ENCODE measurements around the gene TMBIM6.

TMBIM6 gene

DNA sequence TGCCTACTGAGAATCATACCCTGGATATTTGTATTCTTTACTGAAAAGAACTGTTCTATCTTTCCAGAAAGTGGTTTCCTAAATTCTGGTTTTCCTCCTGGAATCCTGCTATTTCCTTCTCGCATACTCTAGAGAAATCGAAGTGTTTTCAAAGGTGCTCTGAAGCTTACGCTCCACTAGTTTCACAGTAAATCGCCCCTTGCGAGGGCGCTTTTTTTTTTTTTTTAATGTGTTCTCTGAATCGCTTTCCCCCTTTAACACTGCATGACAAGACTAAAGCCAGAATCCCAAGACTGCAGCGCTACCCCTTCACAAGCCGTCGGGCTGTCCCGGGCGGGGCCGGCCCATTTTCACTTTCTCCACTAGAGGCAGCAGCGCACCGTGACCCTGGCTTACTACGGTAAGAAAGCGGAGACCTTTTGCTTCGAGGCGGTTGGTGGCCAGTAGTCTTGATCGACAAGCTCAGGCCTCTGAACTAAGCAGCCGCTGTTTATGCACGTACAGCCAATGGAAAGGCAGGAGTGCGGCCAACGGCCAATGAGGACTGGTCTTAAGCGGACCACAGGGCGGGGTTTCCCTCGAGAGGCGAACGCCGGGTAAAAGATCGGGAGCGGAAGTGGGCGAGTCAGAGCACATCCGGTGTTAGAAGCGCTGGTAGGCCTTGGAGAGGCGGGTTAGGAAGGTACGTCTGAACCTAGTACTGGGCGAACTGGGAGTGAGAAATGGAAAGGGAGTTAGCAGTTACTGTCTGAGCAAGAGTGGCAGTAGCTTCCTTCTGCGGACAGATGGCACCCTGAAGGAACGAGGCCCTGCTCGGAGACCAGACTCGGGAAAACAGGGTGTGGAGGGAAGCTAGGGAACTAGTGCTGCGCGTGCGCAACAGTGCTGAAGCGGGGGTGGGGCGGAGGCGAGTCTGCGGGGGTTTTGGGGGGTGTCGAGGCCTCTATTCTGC is at the start of gene TMBIM6:
TSS of gene TMBIM6 (plus strand) at position 628 of the 952 bp plus-strand sequence. CDS start 10,937 bp downstream, outside the sequence.
- peak within 1 kb of the TSS; percentile 80 for H3K27ac ChIP-seq
- peak; percentile 49; the same call in 1 of the 2 replicates for TF ChIP-seq ZFX (IDR thresholded peaks at IDR 0.05)
- TF ChIP-seq, protein P1, sequence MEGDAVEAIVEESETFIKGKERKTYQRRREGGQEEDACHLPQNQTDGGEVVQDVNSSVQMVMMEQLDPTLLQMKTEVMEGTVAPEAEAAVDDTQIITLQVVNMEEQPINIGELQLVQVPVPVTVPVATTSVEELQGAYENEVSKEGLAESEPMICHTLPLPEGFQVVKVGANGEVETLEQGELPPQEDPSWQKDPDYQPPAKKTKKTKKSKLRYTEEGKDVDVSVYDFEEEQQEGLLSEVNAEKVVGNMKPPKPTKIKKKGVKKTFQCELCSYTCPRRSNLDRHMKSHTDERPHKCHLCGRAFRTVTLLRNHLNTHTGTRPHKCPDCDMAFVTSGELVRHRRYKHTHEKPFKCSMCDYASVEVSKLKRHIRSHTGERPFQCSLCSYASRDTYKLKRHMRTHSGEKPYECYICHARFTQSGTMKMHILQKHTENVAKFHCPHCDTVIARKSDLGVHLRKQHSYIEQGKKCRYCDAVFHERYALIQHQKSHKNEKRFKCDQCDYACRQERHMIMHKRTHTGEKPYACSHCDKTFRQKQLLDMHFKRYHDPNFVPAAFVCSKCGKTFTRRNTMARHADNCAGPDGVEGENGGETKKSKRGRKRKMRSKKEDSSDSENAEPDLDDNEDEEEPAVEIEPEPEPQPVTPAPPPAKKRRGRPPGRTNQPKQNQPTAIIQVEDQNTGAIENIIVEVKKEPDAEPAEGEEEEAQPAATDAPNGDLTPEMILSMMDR (conservative IDR thresholded peaks at IDR 0.05) = peak; percentile 100

GRCh38 chr12:49692851-49693250 is 48.5 kb upstream of the TMBIM6 start:
- TF ChIP-seq ZFX (IDR thresholded peaks at IDR 0.05) = no peak
- TF ChIP-seq, protein P1 (conservative IDR thresholded peaks at IDR 0.05) = no peak
- no peak overlapping the region for H3K27ac ChIP-seq

GRCh38 chr12:49693931-49694444 is 47.4 kb upstream of the TMBIM6 start:
- H3K27ac ChIP-seq = no peak overlapping the region
- no peak for TF ChIP-seq ZFX (IDR thresholded peaks at IDR 0.05)
- TF ChIP-seq, protein P1 (conservative IDR thresholded peaks at IDR 0.05) = no peak

- H3K27ac ChIP-seq = no peak overlapping the region
Observed at GRCh38 chr12:49696723-49697122, 44.6 kb upstream of the TMBIM6 start.

GRCh38 chr12:49697808-49698207 is 43.5 kb upstream of the TMBIM6 start:
- H3K27ac ChIP-seq = no peak overlapping the region
- no peak for TF ChIP-seq ZFX (IDR thresholded peaks at IDR 0.05)
- TF ChIP-seq, protein P1 (conservative IDR thresholded peaks at IDR 0.05) = no peak

More at GRCh38 chr12:49696723-49697122, 44.6 kb upstream of the TMBIM6 start:
- TF ChIP-seq, protein P1 (conservative IDR thresholded peaks at IDR 0.05) = no peak
- no peak for TF ChIP-seq ZFX (IDR thresholded peaks at IDR 0.05)

DNA sequence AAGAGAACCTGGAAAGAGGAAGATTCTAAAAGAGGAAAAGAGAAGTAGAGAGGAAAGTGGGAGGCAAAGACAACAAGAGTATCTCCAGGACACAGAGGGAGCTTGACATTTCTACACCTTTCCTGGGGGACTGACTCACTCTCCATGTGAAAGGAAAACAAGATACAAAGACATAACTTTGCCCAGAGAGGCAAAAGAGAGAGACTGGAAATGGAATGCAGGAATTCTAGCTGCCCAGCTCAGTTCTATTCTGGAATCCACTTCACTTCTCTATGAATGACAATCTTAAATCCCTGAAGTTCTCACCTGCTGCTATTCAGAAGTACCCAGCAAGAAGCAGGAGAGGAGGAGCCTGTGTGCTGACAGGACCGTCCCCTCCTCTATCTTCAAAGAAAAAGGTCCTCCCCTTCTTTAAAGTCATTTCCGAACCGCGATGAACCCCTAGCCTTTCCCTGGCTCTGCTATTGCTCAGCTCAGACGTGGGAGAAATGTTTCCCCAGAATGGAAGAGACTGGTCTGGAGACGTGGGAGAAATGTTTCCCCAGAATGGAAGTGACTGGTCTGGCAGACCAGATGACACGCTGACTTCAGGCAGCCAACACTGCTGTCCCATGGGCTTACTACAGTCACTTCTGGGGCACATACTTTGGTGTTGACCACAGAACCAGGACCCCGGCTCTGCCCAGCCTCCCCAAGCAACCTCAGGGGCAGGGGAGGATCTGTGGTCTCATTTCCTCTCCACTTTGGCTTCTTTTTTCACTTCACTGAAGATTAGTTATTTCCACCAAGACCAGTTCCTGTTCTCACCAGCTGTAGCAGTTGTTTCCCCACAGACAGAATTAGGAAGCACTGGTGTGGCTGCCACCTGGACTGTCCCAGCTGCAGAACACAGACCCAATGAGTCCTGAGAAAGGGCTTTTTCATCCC is 42.5 kb upstream of the TMBIM6 start:
- TF ChIP-seq, protein P1 (conservative IDR thresholded peaks at IDR 0.05) = no peak
- no peak for TF ChIP-seq ZFX (IDR thresholded peaks at IDR 0.05)

More for the DNA sequence above, 42.5 kb upstream of the TMBIM6 start:
- H3K27ac ChIP-seq = no peak overlapping the region

All from C4-2B (cell line).